H1 (cell line): Measurements from ENCODE around the gene HECTD4. TPM values are rescaled to one million over a fixed set of nuclear protein-coding genes. Genes with fewer than 3 reads are reported as not detected.

ENCODE experiments used
- CTCF ChIA-PET: fragments of 300-600 bp; sonication (Branson Sonifier 250); formaldehyde crosslinking; loops from one replicate; lab custom pipeline; 2021; ENCODE audit not compliant: partially characterized antibody; lab: Charles Lee
- POLR2A ChIA-PET: fragments of 300-600 bp; sonication (Branson Sonifier 250); formaldehyde crosslinking; loops from one replicate; lab custom pipeline; 2021; ENCODE audit warnings: inconsistent platforms; ENCODE audit not compliant: partially characterized antibody; lab: Charles Lee
- DNase-seq, 2 experiments: peaks; one replicate each; pipeline versions ENCODE4 v3.0.0 to v3.0.0-alpha.2; 2010 to 2022; ENCODE audit warnings: low spot score in 2 of 2, low read depth in 1 of 2, mixed read lengths in 1 of 2
- FAIRE-seq: peaks from 2 replicates; lab custom pipeline; 2011; peaks lifted over from hg19 to GRCh38; lab: Jason Lieb, UNC
- H2AFZ ChIP-seq: 2 replicates; pipeline ENCODE4 v1.8.1; 2012; ENCODE audit warnings: low read length, inconsistent platforms
- H2AK5ac ChIP-seq: 2 replicates; pipeline ENCODE4 v1.6.1; 2013; ENCODE audit warnings: low read depth, low read length
- H2BK120ac ChIP-seq: replicated peaks from 2 replicates; pipeline ENCODE3; 2013; ENCODE audit warnings: low read depth, low read length, inconsistent platforms
- H2BK12ac ChIP-seq: 2 replicates; pipeline ENCODE4 v1.6.1; 2013; ENCODE audit warnings: low read depth, low read length
- H2BK15ac ChIP-seq: 2 replicates; pipeline ENCODE4 v1.6.1; 2013; ENCODE audit warnings: low read length
- H2BK20ac ChIP-seq: 2 replicates; pipeline ENCODE4 v1.6.1; 2013; ENCODE audit warnings: low read length
- H2BK5ac ChIP-seq: 2 replicates; pipeline ENCODE4 v1.6.1; 2013; ENCODE audit warnings: low read depth, low read length
- H3K14ac ChIP-seq: 2 replicates; pipeline ENCODE4 v1.6.1; 2013; ENCODE audit warnings: inconsistent platforms; ENCODE audit not compliant: insufficient read length
- H3K18ac ChIP-seq: 2 replicates; pipeline ENCODE4 v1.6.1; 2013; ENCODE audit warnings: low read length; ENCODE audit errors: extremely low read depth
- H3K23ac ChIP-seq: 2 replicates; pipeline ENCODE4 v1.6.1; 2013; ENCODE audit warnings: inconsistent platforms; ENCODE audit not compliant: insufficient read length
- H3K23me2 ChIP-seq: 2 replicates; pipeline ENCODE4 v1.6.1; 2013; ENCODE audit warnings: low read depth, low read length
- H3K27ac ChIP-seq: 2 replicates; pipeline ENCODE4 v1.6.1; 2011; ENCODE audit warnings: low read depth, low read length, inconsistent platforms
- H3K27me3 ChIP-seq, 4 experiments: replicated peaks in 1 of 4; 1 replicate in 1 of 4; 2 replicates in 3 of 4; pipeline versions ENCODE4 v1.6.1 to v1.8.1; 2011 to 2013; ENCODE audit warnings: low read length in 3 of 4, mild to moderate bottlenecking in 3 of 4, inconsistent platforms in 2 of 4, mixed read lengths in 2 of 4, moderate library complexity in 1 of 4; ENCODE audit not compliant: control insufficient read depth in 3 of 4, insufficient read depth in 3 of 4; ENCODE audit errors: extremely low read depth in 1 of 4
- H3K36me3 ChIP-seq, 4 experiments: 2 replicates each; pipeline versions ENCODE4 v1.6.1 to v1.8.1; 2011 to 2013; ENCODE audit warnings: mild to moderate bottlenecking in 4 of 4, low read length in 3 of 4, moderate library complexity in 2 of 4, control low read depth in 1 of 4, inconsistent platforms in 1 of 4; ENCODE audit not compliant: insufficient read depth in 4 of 4, control insufficient read depth in 2 of 4
- H3K4ac ChIP-seq: replicated peaks from 2 replicates; pipeline ENCODE3; 2013; ENCODE audit warnings: low read length, low read depth, mixed read lengths, inconsistent platforms; ENCODE audit not compliant: insufficient read length
- H3K4me1 ChIP-seq, 4 experiments: replicated peaks in 1 of 4; 1 replicate in 1 of 4; 2 replicates in 3 of 4; pipeline versions ENCODE4 v1.6.1 to v1.8.1; 2011 to 2013; ENCODE audit warnings: low read length in 3 of 4, inconsistent platforms in 2 of 4, mixed read lengths in 1 of 4; ENCODE audit not compliant: insufficient read depth in 4 of 4, control insufficient read depth in 3 of 4
- H3K4me2 ChIP-seq, 2 experiments: 2 replicates each; pipeline versions ENCODE4 v1.6.1 to v1.8.1; 2011 to 2013; ENCODE audit warnings: low read depth in 2 of 2, low read length in 2 of 2, control low read depth in 1 of 2, inconsistent platforms in 1 of 2, mild to moderate bottlenecking in 1 of 2; ENCODE audit not compliant: insufficient read depth in 1 of 2
- H3K4me3 ChIP-seq, 4 experiments: fragments of 200-600, 300-600 bp in 1 of 4; sonication (generic), shearing (Covaris generic), sonication (Bioruptor Twin) in 1 of 4; 2 replicates each; pipeline versions ENCODE4 v1.5.1 to v1.8.1; 2011 to 2016; ENCODE audit warnings: low read length in 4 of 4, low read depth in 3 of 4, control low read depth in 2 of 4, inconsistent platforms in 2 of 4, mild to moderate bottlenecking in 2 of 4, mixed read lengths in 1 of 4, moderate library complexity in 1 of 4; ENCODE audit not compliant: insufficient read depth in 2 of 4; ENCODE audit errors: extremely low read depth in 1 of 4
- H3K56ac ChIP-seq: replicated peaks from 2 replicates; pipeline ENCODE3; 2013; ENCODE audit warnings: low read depth, mild to moderate bottlenecking, mixed read lengths, low read length, inconsistent platforms; ENCODE audit not compliant: insufficient read length
- H3K79me1 ChIP-seq: 2 replicates; pipeline ENCODE4 v1.6.1; 2013; ENCODE audit warnings: low read depth, low read length, control low read depth
- H3K79me2 ChIP-seq, 2 experiments: 2 replicates each; pipeline versions ENCODE4 v1.6.1 to v1.8.1; 2012 to 2013; ENCODE audit warnings: low read length in 2 of 2, mild to moderate bottlenecking in 2 of 2, inconsistent platforms in 1 of 2; ENCODE audit not compliant: insufficient read depth in 2 of 2, control insufficient read depth in 1 of 2
- H3K9ac ChIP-seq, 4 experiments: replicated peaks in 1 of 4; 1 replicate in 1 of 4; 2 replicates in 3 of 4; pipeline versions ENCODE4 v1.6.1 to v1.8.1; 2011 to 2013; ENCODE audit warnings: low read depth in 3 of 4, low read length in 3 of 4, control low read depth in 2 of 4, mild to moderate bottlenecking in 2 of 4, moderate library complexity in 2 of 4, inconsistent platforms in 1 of 4; ENCODE audit errors: extremely low read depth in 1 of 4
- H3K9me3 ChIP-seq, 2 experiments: 2 replicates each; pipeline versions ENCODE4 v1.6.1 to v1.8.1; 2012 to 2013; ENCODE audit warnings: mild to moderate bottlenecking in 2 of 2, moderate library complexity in 2 of 2, control low read depth in 1 of 2, inconsistent platforms in 1 of 2, low read depth in 1 of 2, low read length in 1 of 2, mixed read lengths in 1 of 2; ENCODE audit not compliant: insufficient read depth in 2 of 2
- H4K20me1 ChIP-seq, 2 experiments: replicated peaks in 1 of 2; 2 replicates each; pipeline versions ENCODE3 to v1.8.1; 2011 to 2013; ENCODE audit warnings: inconsistent platforms in 2 of 2, low read length in 2 of 2, mild to moderate bottlenecking in 1 of 2; ENCODE audit not compliant: insufficient read depth in 2 of 2, control insufficient read depth in 1 of 2
- H4K5ac ChIP-seq: 2 replicates; pipeline ENCODE4 v1.6.1; 2013; ENCODE audit warnings: low read length, low read depth, mixed read lengths, inconsistent platforms; ENCODE audit not compliant: insufficient read length
- H4K8ac ChIP-seq: 2 replicates; pipeline ENCODE4 v1.8.0; 2013; ENCODE audit warnings: mild to moderate bottlenecking, moderate library complexity, low read length, inconsistent platforms; ENCODE audit not compliant: insufficient read depth; ENCODE audit errors: extremely low read depth
- H4K91ac ChIP-seq: replicated peaks from 2 replicates; pipeline ENCODE3; 2013; ENCODE audit warnings: low read length, mixed read lengths, inconsistent platforms; ENCODE audit not compliant: insufficient read length
- CHD1 ChIP-seq: IDR thresholded peaks from 2 replicates; pipeline ENCODE4 v1.6.1; 2012; ENCODE audit warnings: low read depth, low read length, improper control_type of control experiment
- CREB1 ChIP-seq: IDR thresholded peaks from 2 replicates; pipeline ENCODE4 v1.6.1; 2012; ENCODE audit warnings: inconsistent platforms
- EGR1 ChIP-seq: IDR thresholded peaks from 2 replicates; pipeline ENCODE4 v1.6.1; 2011; ENCODE audit warnings: low read depth, low read length, borderline replicate concordance
- EP300 ChIP-seq, 2 experiments: IDR thresholded peaks; 1 replicate in 1 of 2; 2 replicates in 1 of 2; pipeline ENCODE4 v1.6.1; 2011 to 2012; ENCODE audit warnings: low read depth in 2 of 2, low read length in 2 of 2, mild to moderate bottlenecking in 2 of 2, borderline replicate concordance in 1 of 2, inconsistent platforms in 1 of 2, moderate library complexity in 1 of 2
- FOSL1 ChIP-seq: IDR thresholded peaks from 2 replicates; pipeline ENCODE4 v1.6.1; 2011; ENCODE audit warnings: mild to moderate bottlenecking, low read depth, low read length, moderate library complexity; ENCODE audit not compliant: insufficient read depth
- JUN ChIP-seq: IDR thresholded peaks from 2 replicates; pipeline ENCODE4 v1.6.1; 2011; ENCODE audit warnings: low read depth, mild to moderate bottlenecking, improper control_type of control experiment, low read length
- KDM4A ChIP-seq: IDR thresholded peaks from one replicate; pipeline ENCODE4 v1.7.1; 2012; ENCODE audit warnings: low read depth, mild to moderate bottlenecking, moderate library complexity, low read length, inconsistent platforms; ENCODE audit not compliant: severe bottlenecking
- PHF8 ChIP-seq: fragments of 200-600 bp; sonication (generic); conservative IDR thresholded peaks from 2 replicates; pipeline ENCODE4 v1.7.1; 2012; ENCODE audit warnings: low read depth, mild to moderate bottlenecking, inconsistent platforms, low read length, moderate library complexity
- RXRA ChIP-seq: IDR thresholded peaks from 2 replicates; pipeline ENCODE4 v1.6.1; 2011; ENCODE audit warnings: low read depth, mild to moderate bottlenecking, low read length, moderate library complexity; ENCODE audit not compliant: insufficient read depth
- SAP30 ChIP-seq: fragments of 300-600 bp; sonication (generic); IDR thresholded peaks from 2 replicates; pipeline ENCODE4 v1.7.1; 2012; ENCODE audit warnings: low read length, moderate library complexity, mild to moderate bottlenecking, inconsistent platforms; ENCODE audit not compliant: insufficient read depth, insufficient replicate concordance
- SIX5 ChIP-seq: IDR thresholded peaks from 2 replicates; pipeline ENCODE4 v1.6.1; 2011; ENCODE audit warnings: mild to moderate bottlenecking, low read depth, low read length
- SP2 ChIP-seq: IDR thresholded peaks from 2 replicates; pipeline ENCODE4 v1.6.1; 2012; ENCODE audit warnings: mild to moderate bottlenecking, low read length, inconsistent platforms
- SP4 ChIP-seq: IDR thresholded peaks from 2 replicates; pipeline ENCODE4 v1.6.1; 2012; ENCODE audit warnings: low read length, inconsistent platforms
- TBP ChIP-seq: IDR thresholded peaks from 2 replicates; pipeline ENCODE4 v1.6.1; 2011; ENCODE audit warnings: low read depth, low read length, improper control_type of control experiment
- TCF12 ChIP-seq: IDR thresholded peaks from 2 replicates; pipeline ENCODE4 v1.6.1; 2011; ENCODE audit warnings: low read depth, mild to moderate bottlenecking, low read length
- YY1 ChIP-seq: IDR thresholded peaks from 2 replicates; pipeline ENCODE4 v1.6.1; 2011; ENCODE audit warnings: low read depth, mild to moderate bottlenecking, low read length
- WGBS, 2 experiments: shearing (Covaris generic) in 1 of 2; methylation state at CpG; one replicate each; pipeline versions ENCODE4 v1.1.6 to v1.1.7; 2013 to 2015; ENCODE audit warnings: low lambda C conversion rate in 2 of 2, mixed read lengths in 2 of 2, inconsistent platforms in 1 of 2, low coverage in 1 of 2, missing lambda C conversion rate in 1 of 2; ENCODE audit not compliant: insufficient replicate concordance in 2 of 2, insufficient coverage in 1 of 2, insufficient read length in 1 of 2; ENCODE audit errors: extremely low coverage in 1 of 2, missing lambda C conversion rate in 1 of 2; 5-methylcytosine and 5-hydroxymethylcytosine counted together
- polyA plus RNA-seq, 7 experiments: library from polyadenylated mRNA; depleted of rRNA in 3 of 7; stranded (reverse) in 5 of 7; unstranded in 2 of 7; fragments of >200 nt in 5 of 7; fragments of 200-250 nt in 2 of 7; gene quantifications; 1 replicate in 5 of 7; 2 replicates in 1 of 7; 4 replicates in 1 of 7; pipeline versions ENCODE4 v1.2.1 to v1.2.3, GENCODE V29; 2011 to 2013; ENCODE audit warnings: missing spikeins in 2 of 7, mixed read lengths in 2 of 7
- total RNA-seq: library from RNA; stranded (reverse); fragmentation: NEBNext Ultra II Directional; extraction: Animal tissue kit (Norgen Biotek cat#: 25700); gene quantifications from 2 replicates; pipeline ENCODE4 v1.2.1, GENCODE V29; 2021

Gene HECTD4
- total and polyA plus RNA-seq, 2 of the 8 experiments (the other 6 are each of a cell fraction or from before 2014, with no cell fraction given), result 6.5 to 33.7 TPM

DNA sequence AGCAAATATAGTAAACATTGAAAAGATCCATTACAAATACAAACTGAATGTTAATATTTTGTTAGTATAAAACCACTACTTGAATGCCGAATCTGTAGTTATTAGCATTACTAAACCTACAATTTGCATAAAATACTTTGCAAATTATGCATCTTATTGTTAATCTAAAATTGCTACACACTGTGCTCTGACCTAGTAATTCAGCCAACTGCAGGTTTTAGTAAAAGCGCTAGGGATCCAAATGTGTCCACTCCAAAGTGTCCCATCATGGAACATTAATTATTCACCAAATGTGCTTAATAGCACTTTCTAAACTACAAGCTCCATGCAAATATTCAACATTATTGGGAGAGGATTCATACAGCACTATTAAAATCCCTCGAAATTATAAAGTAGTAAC, 14.3 kb downstream of the HECTD4 start:
- peaks cover 0 to 2% (median 0%) of the 10 kb centered on the region in 4 experiments; a peak in 3 of 7 replicates for H3K4me1 ChIP-seq
- H2AFZ ChIP-seq, result no peak overlapping the region
- H2BK20ac ChIP-seq, result no peak overlapping the region
- ChIA-PET CTCF (no interaction called here), POLR2A (no interaction called here)
- H3K4me2 ChIP-seq, result no peak overlapping the region
- no peak overlapping the region for H2AK5ac ChIP-seq
- H3K23me2 ChIP-seq, result no peaks in the 10 kb centered on the region
- peaks cover 0 to 46% of the 10 kb centered on the region in 2 experiments; a peak in 2 of 4 replicates for H3K79me2 ChIP-seq
- no peak overlapping the region for H2BK15ac ChIP-seq
- no peaks in the 10 kb centered on the region for H3K79me1 ChIP-seq
- H3K4me3 ChIP-seq, result no peak overlapping the region
- no peaks in the 10 kb centered on the region for H3K27me3 ChIP-seq
- no peaks in the 10 kb centered on the region for H4K20me1 ChIP-seq
- H3K56ac ChIP-seq, result no peak overlapping the region
- WGBS, 2 experiments, result 86% methylated on average over 3 of the region's 3 CpGs; no CpG with 5 or more reads in 1 of the 2 experiments
- H3K36me3 ChIP-seq, result no peaks in the 10 kb centered on the region
- H3K9me3 ChIP-seq, result no peaks in the 10 kb centered on the region
- DNase-seq (no peak), FAIRE-seq (no peak)
- H4K5ac ChIP-seq, result no peak overlapping the region
- no peak overlapping the region for H3K9ac ChIP-seq
- no peak overlapping the region for H3K23ac ChIP-seq
- no peak overlapping the region for H3K27ac ChIP-seq
- H3K4ac ChIP-seq, result no peak overlapping the region
- no peak overlapping the region for H3K14ac ChIP-seq
- H2BK120ac ChIP-seq, result no peak overlapping the region
- H3K18ac ChIP-seq, result no peak overlapping the region
- no peak overlapping the region for H4K91ac ChIP-seq
- H4K8ac ChIP-seq, result no peak overlapping the region
- H2BK5ac ChIP-seq, result no peak overlapping the region
- H2BK12ac ChIP-seq, result no peak overlapping the region
- TF ChIP-seq JUN (no peak), SIX5 (no peak), CREB1 (no peak), SP2 (no peak), FOSL1 (no peak), EGR1 (no peak), EP300 (IDR thresholded peaks at IDR 0.05; ENCODE audit: borderline replicate concordance in 1 of 2, low read depth in 2 of 2, low read length in 2 of 2) (no peak), YY1 (no peak), RXRA (no peak), SAP30 (no peak), KDM4A (no peak), TBP (no peak), CHD1 (no peak), PHF8 (no peak), SP4 (no peak), TCF12 (no peak)
